ENCODE measurements around the gene SLC6A1.
"Not testable (repeated sequence)": the region's sequence is repeated elsewhere in the genome, so short reads cannot be mapped to it uniquely, and the experiment has no call there.

Gene SLC6A1

GRCh38 chr3:11057655-11058054 lies 65.1 kb downstream of the SLC6A1 start:
- DNase-seq (ENCODE audit: extremely low read depth in 1 of 2, low read depth in 1 of 2): no peak

- DNase-seq (ENCODE audit: extremely low read depth in 1 of 2, low read depth in 1 of 2): peak; percentile 13 to 20
Measured at GRCh38 chr3:11059090-11059798, 66.7 kb downstream of the SLC6A1 start.

GRCh38 chr3:11059799-11060115 lies 67.2 kb downstream of the SLC6A1 start:
- no peak for DNase-seq (ENCODE audit: extremely low read depth in 1 of 2, low read depth in 1 of 2)

GRCh38 chr3:11060500-11061251 lies 68.1 kb downstream of the SLC6A1 start:
- DNase-seq (ENCODE audit: extremely low read depth in 1 of 2, low read depth in 1 of 2): peak; percentile 14 to 28

- not testable (repeated sequence) for DNase-seq (ENCODE audit: extremely low read depth in 1 of 2, low read depth in 1 of 2)
Measured at GRCh38 chr3:11061268-11061871, 68.8 kb downstream of the SLC6A1 start.

GRCh38 chr3:11062704-11063103 lies 70.2 kb downstream of the SLC6A1 start:
- no peak for DNase-seq (ENCODE audit: extremely low read depth in 1 of 2, low read depth in 1 of 2)

GRCh38 chr3:11071096-11071755 lies 78.7 kb downstream of the SLC6A1 start:
- no peak for DNase-seq (ENCODE audit: extremely low read depth in 1 of 2, low read depth in 1 of 2)

GRCh38 chr3:11072631-11073030 lies 80.1 kb downstream of the SLC6A1 start:
- no peak for DNase-seq (ENCODE audit: extremely low read depth in 1 of 2, low read depth in 1 of 2)

- no peak for DNase-seq (ENCODE audit: extremely low read depth in 1 of 2, low read depth in 1 of 2)
Measured at GRCh38 chr3:11074011-11074410, 81.5 kb downstream of the SLC6A1 start.

GRCh38 chr3:11074451-11074850 lies 81.9 kb downstream of the SLC6A1 start:
- no peak for DNase-seq (ENCODE audit: extremely low read depth in 1 of 2, low read depth in 1 of 2)

GRCh38 chr3:11075122-11075521 lies 82.6 kb downstream of the SLC6A1 start:
- not testable (repeated sequence) for DNase-seq (ENCODE audit: extremely low read depth in 1 of 2, low read depth in 1 of 2)

GRCh38 chr3:11076711-11077110 lies 84.2 kb downstream of the SLC6A1 start:
- DNase-seq (ENCODE audit: extremely low read depth in 1 of 2, low read depth in 1 of 2): no peak

- no peak for DNase-seq (ENCODE audit: extremely low read depth in 1 of 2, low read depth in 1 of 2)
Measured at GRCh38 chr3:11077466-11077865, 84.9 kb downstream of the SLC6A1 start.

- no peak for DNase-seq (ENCODE audit: extremely low read depth in 1 of 2, low read depth in 1 of 2)
Measured at GRCh38 chr3:11078826-11079515, 86.4 kb downstream of the SLC6A1 start.

GRCh38 chr3:11080492-11080891 lies 87.9 kb downstream of the SLC6A1 start:
- DNase-seq (ENCODE audit: extremely low read depth in 1 of 2, low read depth in 1 of 2): no peak

- DNase-seq (ENCODE audit: extremely low read depth in 1 of 2, low read depth in 1 of 2): no peak
Measured at GRCh38 chr3:11084098-11084497, 91.5 kb downstream of the SLC6A1 start.

GRCh38 chr3:11084677-11085076 lies 92.1 kb downstream of the SLC6A1 start:
- DNase-seq (ENCODE audit: extremely low read depth in 1 of 2, low read depth in 1 of 2): no peak

- no peak for DNase-seq (ENCODE audit: extremely low read depth in 1 of 2, low read depth in 1 of 2)
Measured at GRCh38 chr3:11085093-11085840, 92.7 kb downstream of the SLC6A1 start.

GRCh38 chr3:11086856-11087255 lies 94.3 kb downstream of the SLC6A1 start:
- DNase-seq (ENCODE audit: extremely low read depth in 1 of 2, low read depth in 1 of 2): no peak

- DNase-seq (ENCODE audit: extremely low read depth in 1 of 2, low read depth in 1 of 2): no peak
Measured at GRCh38 chr3:11088066-11088465, 95.5 kb downstream of the SLC6A1 start.
